H54 (cell line): ENCODE measurements around the gene ZNF385D.
"Not testable (repeated sequence)": the region's sequence is repeated elsewhere in the genome, so short reads cannot be mapped to it uniquely, and the experiment has no call there.

Source experiments
- DNase-seq: peaks from one replicate; pipeline ENCODE4 v3.0.0; 2011; ENCODE audit warnings: low spot score, mixed read lengths; ENCODE audit not compliant: insufficient read length
- FAIRE-seq: peaks from 3 replicates; lab custom pipeline; 2011; peaks lifted over from hg19 to GRCh38; lab: Jason Lieb, UNC
- POLR2A ChIP-seq: IDR thresholded peaks from 2 replicates; pipeline ENCODE4 v1.6.1; 2011; ENCODE audit warnings: low read depth, mild to moderate bottlenecking, low read length

Gene ZNF385D

GRCh38 chr3:21520106-21520963 is 230.7 kb downstream of the ZNF385D start:
- FAIRE-seq (no peak), DNase-seq (no peak)

GRCh38 chr3:21517184-21517583 is 233.8 kb downstream of the ZNF385D start:
- TF ChIP-seq POLR2A: no peak
- FAIRE-seq (no peak), DNase-seq (no peak)

More at GRCh38 chr3:21520106-21520963, 230.7 kb downstream of the ZNF385D start:
- no peak for TF ChIP-seq POLR2A

- DNase-seq (no peak), FAIRE-seq (no peak)
- TF ChIP-seq POLR2A: no peak
Measured at GRCh38 chr3:21515417-21515816, 235.6 kb downstream of the ZNF385D start.

- FAIRE-seq: no peak
- DNase-seq: no peak
- TF ChIP-seq POLR2A: no peak
Measured at GRCh38 chr3:21509731-21510470, 241.1 kb downstream of the ZNF385D start.

- TF ChIP-seq POLR2A: no peak
- DNase-seq (no peak), FAIRE-seq (no peak)
Measured at GRCh38 chr3:21508246-21508645, 242.8 kb downstream of the ZNF385D start.

- DNase-seq: no peak
- TF ChIP-seq POLR2A: no peak
- FAIRE-seq: no peak
Measured at GRCh38 chr3:21505711-21506460, 245.1 kb downstream of the ZNF385D start.

- DNase-seq (no peak), FAIRE-seq (no peak)
- TF ChIP-seq POLR2A: no peak
Measured at GRCh38 chr3:21502656-21503055, 248.4 kb downstream of the ZNF385D start.

- no peak for TF ChIP-seq POLR2A
- DNase-seq (no peak), FAIRE-seq (no peak)
Measured at GRCh38 chr3:21500834-21501233, 250.2 kb downstream of the ZNF385D start.

- DNase-seq: not testable (repeated sequence)
- FAIRE-seq: peak; percentile 91
Measured at GRCh38 chr3:21490671-21491070, 260.3 kb downstream of the ZNF385D start.

- TF ChIP-seq POLR2A: no peak
- FAIRE-seq (no peak), DNase-seq (no peak)
Measured at GRCh38 chr3:21487520-21487919, 263.5 kb downstream of the ZNF385D start.

- not testable (repeated sequence) for DNase-seq, FAIRE-seq
Measured at GRCh38 chr3:21486024-21486935, 264.7 kb downstream of the ZNF385D start.

- DNase-seq: no peak
- TF ChIP-seq POLR2A: no peak
Measured at GRCh38 chr3:21484828-21485144, 266.2 kb downstream of the ZNF385D start.

More at GRCh38 chr3:21484828-21485144, 266.2 kb downstream of the ZNF385D start:
- no peak for FAIRE-seq
